Keratinocyte (primary cell): ENCODE data around the gene RAI1. TPM values are rescaled to one million over a fixed set of nuclear protein-coding genes. Genes with fewer than 3 reads are reported as not detected.

ENCODE experiments used
- DNase-seq: peaks from one replicate; pipeline ENCODE4 v3.0.0-alpha.2; 2011; ENCODE audit warnings: low read depth, missing footprints, low spot score
- FAIRE-seq: peaks from 2 replicates; lab custom pipeline; 2011; peaks lifted over from hg19 to GRCh38; lab: Jason Lieb, UNC
- H2AFZ ChIP-seq: 2 replicates; pipeline ENCODE4 v1.6.0; 2012; ENCODE audit warnings: low read length, control low read depth, inconsistent platforms; ENCODE audit not compliant: control insufficient read depth
- H3K27ac ChIP-seq: 2 replicates; pipeline ENCODE4 v1.5.1; 2011; ENCODE audit warnings: low read length; ENCODE audit not compliant: control insufficient read depth, insufficient read depth
- H3K27me3 ChIP-seq: 3 replicates; pipeline ENCODE4 v1.6.0; 2011; ENCODE audit warnings: low read length; ENCODE audit not compliant: control insufficient read depth, insufficient read depth; ENCODE audit errors: extremely low read depth
- H3K36me3 ChIP-seq, 2 experiments: 2 replicates in 1 of 2; 3 replicates in 1 of 2; pipeline ENCODE4 v1.5.1; 2011; ENCODE audit warnings: low read length in 2 of 2, mild to moderate bottlenecking in 1 of 2; ENCODE audit not compliant: control insufficient read depth in 2 of 2, insufficient read depth in 2 of 2; ENCODE audit errors: extremely low read depth in 1 of 2
- H3K4me1 ChIP-seq: 3 replicates; pipeline ENCODE4 v1.5.1; 2011; ENCODE audit warnings: low read length; ENCODE audit not compliant: control insufficient read depth, insufficient read depth; ENCODE audit errors: extremely low read depth
- H3K4me2 ChIP-seq: 3 replicates; pipeline ENCODE4 v1.6.0; 2011; ENCODE audit warnings: low read depth, low read length; ENCODE audit not compliant: control insufficient read depth, insufficient read depth; ENCODE audit errors: extremely low read depth
- H3K4me3 ChIP-seq, 3 experiments: fragments of 200-600 bp in 1 of 3; sonication (generic) in 1 of 3; 2 replicates in 2 of 3; 3 replicates in 1 of 3; pipeline ENCODE4 v1.5.1; 2011 to 2016; ENCODE audit warnings: low read length in 3 of 3, mild to moderate bottlenecking in 3 of 3, control low read depth in 2 of 3, inconsistent platforms in 1 of 3, low read depth in 1 of 3, mixed read lengths in 1 of 3, mixed run types in 1 of 3, moderate library complexity in 1 of 3; ENCODE audit not compliant: control insufficient read depth in 2 of 3, insufficient read depth in 2 of 3; ENCODE audit errors: extremely low read depth in 1 of 3
- H3K79me2 ChIP-seq: 2 replicates; pipeline ENCODE4 v1.6.0; 2012; ENCODE audit warnings: low read length; ENCODE audit not compliant: control insufficient read depth, insufficient read depth
- H3K9ac ChIP-seq: 3 replicates; pipeline ENCODE4 v1.6.0; 2011; ENCODE audit warnings: low read length; ENCODE audit not compliant: control insufficient read depth, insufficient read depth; ENCODE audit errors: extremely low read depth
- H3K9me1 ChIP-seq: 3 replicates; pipeline ENCODE4 v1.6.0; 2011; ENCODE audit warnings: low read length; ENCODE audit not compliant: control insufficient read depth, insufficient read depth; ENCODE audit errors: extremely low read depth
- H3K9me3 ChIP-seq: 2 replicates; pipeline ENCODE4 v1.5.1; 2012; ENCODE audit warnings: low read depth, low read length; ENCODE audit not compliant: control insufficient read depth
- H4K20me1 ChIP-seq: 3 replicates; pipeline ENCODE4 v1.6.0; 2011; ENCODE audit warnings: low read length; ENCODE audit not compliant: control insufficient read depth, insufficient read depth; ENCODE audit errors: extremely low read depth
- EZH2 ChIP-seq: IDR thresholded peaks from one replicate; pipeline ENCODE4 v1.6.1; 2012; ENCODE audit warnings: inconsistent platforms, mild to moderate bottlenecking, low read length, moderate library complexity
- dilution Hi-C: fragments of 300-500 bp; cut with MboI; formaldehyde crosslinking; loops from one replicate; pipeline ENCODE4 v1.7.0; 2020; ENCODE audit warnings: low sequenced_read_pairs; ENCODE audit not compliant: extremely low pct_ligation_motif_present
- polyA plus RNA-seq, 5 experiments: library from polyadenylated mRNA; depleted of rRNA in 3 of 5; stranded (reverse) in 3 of 5; stranded (forward) in 1 of 5; unstranded in 1 of 5; fragments of >200 nt; gene quantifications; 1 replicate in 1 of 5; 2 replicates in 3 of 5; 3 replicates in 1 of 5; pipeline versions ENCODE4 v1.2.1 to v1.2.3, GENCODE V29; 2011 to 2012; ENCODE audit warnings: missing spikeins in 2 of 5, low read depth in 1 of 5, low replicate concordance in 1 of 5
- TF ChIP-seq, protein P1 (sequence below), 3 experiments: IDR thresholded peaks in 1 of 3; conservative IDR thresholded peaks in 1 of 3; optimal IDR thresholded peaks in 1 of 3; 2 replicates in 2 of 3; 3 replicates in 1 of 3; pipeline versions ENCODE3 to v1.5.1; 2011; ENCODE audit warnings: low read length in 3 of 3, mild to moderate bottlenecking in 3 of 3, moderate library complexity in 2 of 3, control low read depth in 1 of 3, inconsistent platforms in 1 of 3; ENCODE audit not compliant: insufficient read depth in 2 of 3; ENCODE audit errors: extremely low read depth in 1 of 3

The RAI1 gene
- polyA plus RNA-seq, 1 donor (not counting 4 experiments of a cell fraction or from before 2014, with no cell fraction given): 2.6 TPM

GRCh38 chr17:17699491-17699890, 18.2 kb downstream of the RAI1 start:
- TF ChIP-seq EZH2: no peak
- TF ChIP-seq, protein P1, sequence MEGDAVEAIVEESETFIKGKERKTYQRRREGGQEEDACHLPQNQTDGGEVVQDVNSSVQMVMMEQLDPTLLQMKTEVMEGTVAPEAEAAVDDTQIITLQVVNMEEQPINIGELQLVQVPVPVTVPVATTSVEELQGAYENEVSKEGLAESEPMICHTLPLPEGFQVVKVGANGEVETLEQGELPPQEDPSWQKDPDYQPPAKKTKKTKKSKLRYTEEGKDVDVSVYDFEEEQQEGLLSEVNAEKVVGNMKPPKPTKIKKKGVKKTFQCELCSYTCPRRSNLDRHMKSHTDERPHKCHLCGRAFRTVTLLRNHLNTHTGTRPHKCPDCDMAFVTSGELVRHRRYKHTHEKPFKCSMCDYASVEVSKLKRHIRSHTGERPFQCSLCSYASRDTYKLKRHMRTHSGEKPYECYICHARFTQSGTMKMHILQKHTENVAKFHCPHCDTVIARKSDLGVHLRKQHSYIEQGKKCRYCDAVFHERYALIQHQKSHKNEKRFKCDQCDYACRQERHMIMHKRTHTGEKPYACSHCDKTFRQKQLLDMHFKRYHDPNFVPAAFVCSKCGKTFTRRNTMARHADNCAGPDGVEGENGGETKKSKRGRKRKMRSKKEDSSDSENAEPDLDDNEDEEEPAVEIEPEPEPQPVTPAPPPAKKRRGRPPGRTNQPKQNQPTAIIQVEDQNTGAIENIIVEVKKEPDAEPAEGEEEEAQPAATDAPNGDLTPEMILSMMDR (optimal IDR thresholded peaks at IDR 0.05 in 1 of 3, IDR thresholded peaks at IDR 0.05 in 1 of 3, conservative IDR thresholded peaks at IDR 0.05 in 1 of 3; ENCODE audit: extremely low read depth in 1 of 3, insufficient read depth in 2 of 3, low read length in 3 of 3): no peak
- DNase-seq (no peak), FAIRE-seq (no peak)
- H3K9me3 ChIP-seq: no peaks in the 10 kb centered on the region
- peaks cover 16% of the 10 kb centered on the region for H3K9me1 ChIP-seq
- peaks cover 47% of the 10 kb centered on the region for H3K4me1 ChIP-seq
- H3K4me2 ChIP-seq: peak overlapping the region; percentile 43
- H3K36me3 ChIP-seq: peaks cover 9 to 12% of the 10 kb centered on the region in 2 experiments
- peaks cover 97% of the 10 kb centered on the region for H3K79me2 ChIP-seq
- peaks cover 45% of the 10 kb centered on the region for H4K20me1 ChIP-seq
- H2AFZ ChIP-seq: no peak overlapping the region
- dilution Hi-C loops: no loop called here
- H3K27ac ChIP-seq: no peak overlapping the region
- no peaks in the 10 kb centered on the region for H3K27me3 ChIP-seq
- no peak overlapping the region for H3K9ac ChIP-seq
- H3K4me3 ChIP-seq: no peak overlapping the region

DNA sequence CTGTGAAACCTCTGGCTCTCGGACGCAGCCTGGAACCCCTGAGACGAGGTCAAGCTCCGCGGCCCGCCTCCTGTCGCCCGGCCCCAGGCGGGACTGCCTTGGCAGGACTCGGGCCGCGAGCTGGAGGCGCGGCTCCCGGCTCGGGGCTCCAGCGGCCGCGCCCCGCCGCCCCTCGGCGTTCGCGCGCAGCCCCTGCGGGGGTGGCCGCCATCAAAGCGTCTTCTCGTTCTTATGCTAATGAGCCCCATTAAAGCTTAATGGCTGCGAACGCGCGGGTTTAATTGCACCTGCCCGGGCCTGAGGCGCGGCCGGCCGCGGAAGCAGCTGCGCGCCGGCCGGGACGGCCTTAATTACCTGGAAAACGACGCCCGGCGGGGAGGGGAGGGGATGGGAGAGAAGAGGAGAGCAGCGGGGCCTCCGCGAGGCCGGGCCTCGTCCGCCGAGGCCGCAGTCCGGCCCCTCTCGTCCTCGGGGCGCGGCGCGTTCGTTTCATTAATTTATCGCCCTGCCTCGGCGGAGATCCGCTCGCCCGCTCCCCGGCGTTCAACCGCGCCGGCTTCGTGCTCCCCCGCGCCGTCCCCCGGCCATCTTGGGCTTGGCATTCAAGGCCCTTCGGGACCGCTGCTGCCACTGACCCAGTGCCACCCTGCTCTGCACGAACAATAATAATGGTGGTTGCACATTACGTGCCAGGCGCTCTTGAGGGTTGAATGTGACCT, 19.2 kb downstream of the RAI1 start:
- peaks cover 96% of the 10 kb centered on the region for H3K79me2 ChIP-seq
- H3K4me1 ChIP-seq: peaks cover 42% of the 10 kb centered on the region

More for the DNA sequence above, 19.2 kb downstream of the RAI1 start:
- Histone ChIP-seq H3K9ac (no peak overlapping the region), H3K36me3 (peaks cover 9 to 16% of the 10 kb centered on the region in 2 experiments), H3K27me3 (no peaks in the 10 kb centered on the region), H3K9me1 (peaks cover 16% of the 10 kb centered on the region), H3K4me2 (peak overlapping the region; percentile 66), H3K9me3 (no peaks in the 10 kb centered on the region), H3K4me3 (peak overlapping the region in 1 of 3 experiments; percentile 18), H2AFZ (no peak overlapping the region), H3K27ac (no peak overlapping the region), H4K20me1 (peaks cover 46% of the 10 kb centered on the region)
- dilution Hi-C loops: no loop called here
- no peak for DNase-seq
- TF ChIP-seq EZH2: no peak
- TF ChIP-seq, protein P1 (optimal IDR thresholded peaks at IDR 0.05 in 1 of 3, IDR thresholded peaks at IDR 0.05 in 1 of 3, conservative IDR thresholded peaks at IDR 0.05 in 1 of 3; ENCODE audit: extremely low read depth in 1 of 3, insufficient read depth in 2 of 3, low read length in 3 of 3): no peak
- no peak for FAIRE-seq
